Activated CD8-positive, alpha-beta memory T cell treated with anti-CD3 and anti-CD28 coated beads for 48 hours (primary cell): ENCODE data around the gene USP24.

ENCODE experiments used
- DNase-seq, 3 experiments: peaks; one replicate each; pipeline ENCODE4 v3.0.0-alpha.2; 2020; ENCODE audit warnings: low read depth in 2 of 3, low spot score in 2 of 3

Gene USP24

GRCh38 chr1:55215194-55216021 lies at the start of gene USP24:
Gene USP24 (minus strand): TSS chr1:55215364. CDS start chr1:55215113, 251 bp downstream.
- DNase-seq: peak; percentile 54 to 57 (median 57)

GRCh38 chr1:55262822-55263221 lies 47.7 kb upstream of the USP24 start:
- DNase-seq: no peak

- DNase-seq: no peak
Observed at GRCh38 chr1:55259911-55260609, 44.9 kb upstream of the USP24 start.

- DNase-seq: peak; percentile 16 to 42 (median 37)
Observed at GRCh38 chr1:55257958-55258357, 42.8 kb upstream of the USP24 start.

- DNase-seq: no peak
Observed at GRCh38 chr1:55255901-55256300, 40.7 kb upstream of the USP24 start.

GRCh38 chr1:55252942-55253589 lies 37.9 kb upstream of the USP24 start:
- no peak for DNase-seq

- no peak for DNase-seq
Observed at GRCh38 chr1:55250399-55251075, 35.4 kb upstream of the USP24 start.

GRCh38 chr1:55249646-55250398 lies 34.7 kb upstream of the USP24 start:
- DNase-seq: no peak

- DNase-seq: no peak
Observed at GRCh38 chr1:55246896-55247295, 31.7 kb upstream of the USP24 start.

- no peak for DNase-seq
Observed at GRCh38 chr1:55246331-55246730, 31.2 kb upstream of the USP24 start.

- no peak for DNase-seq
Observed at GRCh38 chr1:55245781-55246180, 30.6 kb upstream of the USP24 start.

- no peak for DNase-seq
Observed at GRCh38 chr1:55244476-55245099, 29.4 kb upstream of the USP24 start.

GRCh38 chr1:55243655-55244054 lies 28.5 kb upstream of the USP24 start:
- no peak for DNase-seq

- DNase-seq: no peak
Observed at GRCh38 chr1:55239548-55239947, 24.4 kb upstream of the USP24 start.

- DNase-seq: no peak
Observed at GRCh38 chr1:55235722-55236121, 20.6 kb upstream of the USP24 start.

GRCh38 chr1:55234016-55234415 lies 18.9 kb upstream of the USP24 start:
- no peak for DNase-seq

GRCh38 chr1:55233145-55233777 lies 18.1 kb upstream of the USP24 start:
- DNase-seq: no peak

GRCh38 chr1:55232448-55233144 lies 17.4 kb upstream of the USP24 start:
- no peak for DNase-seq

GRCh38 chr1:55231745-55232144 lies 16.6 kb upstream of the USP24 start:
- no peak for DNase-seq
